H4 (cell line): ENCODE data around the gene DAGLA. TPM values are rescaled to one million over a fixed set of nuclear protein-coding genes. Genes with fewer than 3 reads are reported as not detected.
A peak's percentile ranks its signal among the peaks of the same experiment; 100 is the strongest.

Experiments used
- DNase-seq: peaks from one replicate; pipeline ENCODE4 v3.0.0-alpha.2; 2015; ENCODE audit warnings: low spot score
- total RNA-seq: library from RNA; depleted of rRNA; stranded (reverse); fragments of >200 nt; shearing (Covaris generic); gene quantifications from 2 replicates; pipeline ENCODE4 v1.2.3, GENCODE V29; 2014

DAGLA gene
- total RNA-seq, 1 experiment from 2014 or later, result 0.83 TPM

GRCh38 chr11:61707574-61707973, 27.4 kb downstream of the DAGLA start:
- DNase-seq, result no peak

GRCh38 chr11:61709110-61709509, 28.9 kb downstream of the DAGLA start:
- no peak for DNase-seq

GRCh38 chr11:61709572-61709971, 29.4 kb downstream of the DAGLA start:
- no peak for DNase-seq

GRCh38 chr11:61710019-61710418, 29.8 kb downstream of the DAGLA start:
- no peak for DNase-seq

- DNase-seq, result no peak
Measured at GRCh38 chr11:61711037-61711436, 30.8 kb downstream of the DAGLA start.

- DNase-seq, result no peak
Measured at GRCh38 chr11:61711498-61711897, 31.3 kb downstream of the DAGLA start.

GRCh38 chr11:61712314-61712713, 32.1 kb downstream of the DAGLA start:
- no peak for DNase-seq

GRCh38 chr11:61712846-61713245, 32.7 kb downstream of the DAGLA start:
- no peak for DNase-seq

- DNase-seq, result no peak
Measured at GRCh38 chr11:61713464-61713863, 33.3 kb downstream of the DAGLA start.

GRCh38 chr11:61713906-61714305, 33.7 kb downstream of the DAGLA start:
- DNase-seq, result no peak

GRCh38 chr11:61714316-61714715, 34.1 kb downstream of the DAGLA start:
- no peak for DNase-seq

GRCh38 chr11:61714916-61715315, 34.7 kb downstream of the DAGLA start:
- no peak for DNase-seq

GRCh38 chr11:61715867-61716266, 35.7 kb downstream of the DAGLA start:
- no peak for DNase-seq

- DNase-seq, result no peak
Measured at GRCh38 chr11:61716478-61717285, 36.5 kb downstream of the DAGLA start.

GRCh38 chr11:61717286-61718033, 37.3 kb downstream of the DAGLA start:
- DNase-seq, result no peak

- DNase-seq, result no peak
Measured at GRCh38 chr11:61718046-61718531, 37.9 kb downstream of the DAGLA start.

GRCh38 chr11:61718621-61719302, 38.6 kb downstream of the DAGLA start:
- no peak for DNase-seq

- no peak for DNase-seq
Measured at GRCh38 chr11:61719978-61720377, 39.8 kb downstream of the DAGLA start.

GRCh38 chr11:61720597-61720996, 40.4 kb downstream of the DAGLA start:
- DNase-seq, result no peak

GRCh38 chr11:61724437-61724836, 44.2 kb downstream of the DAGLA start:
- DNase-seq, result no peak

GRCh38 chr11:61725781-61726231, 45.6 kb downstream of the DAGLA start:
- DNase-seq, result peak; percentile 27

GRCh38 chr11:61726775-61727174, 46.6 kb downstream of the DAGLA start:
- DNase-seq, result no peak
